ENCODE measurements around the gene PSRC1.

- TF ChIP-seq CTCF (IDR thresholded peaks at IDR 0.05; ENCODE audit: control extremely low read depth in 1 of 3, insufficient read depth in 1 of 3, low read depth in 1 of 3, low read length in 3 of 3) (no peak), KDM5A (IDR thresholded peaks at IDR 0.05; ENCODE audit: low read length) (no peak), RAD21 (IDR thresholded peaks at IDR 0.05 in 1 of 2, conservative IDR thresholded peaks at IDR 0.05 in 1 of 2; ENCODE audit: low read depth in 2 of 2, low read length in 2 of 2) (no peak), POLR2A (IDR thresholded peaks at IDR 0.05; ENCODE audit: control extremely low read depth in 1 of 2, low read depth in 2 of 2, low read length in 2 of 2) (no peak), BACH1 (IDR thresholded peaks at IDR 0.05; ENCODE audit: low read length) (no peak), EP300 (IDR thresholded peaks at IDR 0.05; ENCODE audit: borderline replicate concordance in 1 of 2, low read depth in 2 of 2, low read length in 2 of 2) (no peak), MAX (IDR thresholded peaks at IDR 0.05) (no peak), POLR2AphosphoS5 (IDR thresholded peaks at IDR 0.05; ENCODE audit: low read depth, low read length) (no peak), CEBPB (IDR thresholded peaks at IDR 0.05; ENCODE audit: low read depth, low read length) (no peak), HDAC2 (IDR thresholded peaks at IDR 0.05; ENCODE audit: borderline replicate concordance in 1 of 2, low read depth in 2 of 2, low read length in 2 of 2) (no peak), TAF1 (IDR thresholded peaks at IDR 0.05; ENCODE audit: low read depth, low read length) (no peak)
Measured at GRCh38 chr1:109312246-109312645, 29.3 kb upstream of the PSRC1 start.
